Endodermal cell (in vitro differentiated cells): ENCODE results near the gene MB21D2. TPM values are rescaled to one million over a fixed set of nuclear protein-coding genes. Genes with fewer than 3 reads are reported as not detected.

Experiments
- DNase-seq: peaks from one replicate; pipeline ENCODE4 v3.0.0-alpha.2; 2017
- H3K27ac ChIP-seq: 2 replicates; pipeline ENCODE4 v1.5.1; 2013; ENCODE audit warnings: mild to moderate bottlenecking, low read depth, low read length, moderate library complexity
- H3K27me3 ChIP-seq: 2 replicates; pipeline ENCODE4 v1.6.1; 2013; ENCODE audit warnings: mild to moderate bottlenecking, low read length, moderate library complexity; ENCODE audit not compliant: insufficient read depth, control insufficient read depth, poor library complexity, severe bottlenecking
- H3K36me3 ChIP-seq: 2 replicates; pipeline ENCODE4 v1.7.0; 2013; ENCODE audit warnings: mild to moderate bottlenecking, low read length, moderate library complexity; ENCODE audit not compliant: control insufficient read depth, insufficient read depth
- H3K4me1 ChIP-seq: one replicate; pipeline ENCODE4 v1.7.0; 2013; ENCODE audit warnings: low read length; ENCODE audit not compliant: control insufficient read depth, insufficient read depth
- H3K4me3 ChIP-seq: 2 replicates; pipeline ENCODE4 v1.5.1; 2013; ENCODE audit warnings: mild to moderate bottlenecking, low read length, moderate library complexity
- H3K9ac ChIP-seq: 2 replicates; pipeline ENCODE4 v1.6.1; 2013; ENCODE audit warnings: mild to moderate bottlenecking, low read length, moderate library complexity; ENCODE audit not compliant: poor library complexity, severe bottlenecking; ENCODE audit errors: extremely low read depth
- H3K9me3 ChIP-seq: 2 replicates; pipeline ENCODE4 v1.6.1; 2013; ENCODE audit warnings: mild to moderate bottlenecking, low read length, moderate library complexity; ENCODE audit not compliant: control insufficient read depth
- H3K27ac Mint-ChIP-seq: 2 replicates; pipeline ENCODE4 v1.8.0; 2020; ENCODE audit warnings: mixed read lengths
- H3K27me3 Mint-ChIP-seq: 2 replicates; pipeline ENCODE4 v1.8.0; 2021; ENCODE audit warnings: mild to moderate bottlenecking, mixed read lengths; ENCODE audit not compliant: insufficient read depth
- H3K36me3 Mint-ChIP-seq: 2 replicates; pipeline ENCODE4 v1.8.0; 2020; ENCODE audit warnings: low read depth, mixed read lengths
- H3K4me1 Mint-ChIP-seq: 2 replicates; pipeline ENCODE4 v1.8.0; 2020; ENCODE audit warnings: mixed read lengths
- H3K4me3 Mint-ChIP-seq: 2 replicates; pipeline ENCODE4 v1.8.0; 2020; ENCODE audit warnings: mild to moderate bottlenecking, moderate library complexity, mixed read lengths
- H3K9me3 Mint-ChIP-seq: 2 replicates; pipeline ENCODE4 v1.8.0; 2020; ENCODE audit warnings: mild to moderate bottlenecking, mixed read lengths
- CTCF ChIP-seq: fragments of 200-600 bp; sonication (generic); conservative IDR thresholded peaks from 2 replicates; pipeline ENCODE4 v1.5.0; 2021; ENCODE audit warnings: antibody characterized with exemption, mild to moderate bottlenecking
- WGBS, 2 experiments: methylation state at CpG; one replicate each; pipeline versions ENCODE4 v1.1.5 to v1.1.7; 2013; ENCODE audit warnings: missing lambda C conversion rate in 2 of 2, mixed read lengths in 1 of 2; ENCODE audit not compliant: insufficient coverage in 1 of 2, insufficient read length in 1 of 2; 5-methylcytosine and 5-hydroxymethylcytosine counted together
- total RNA-seq, 2 donors: library from RNA; stranded (reverse); fragmentation: NEBNext Ultra II Directional in 1 of 2; extraction: Animal tissue kit (Norgen Biotek cat#: 25700) in 1 of 2; gene quantifications; 2 replicates in 1 of 2; 3 replicates in 1 of 2; pipeline ENCODE4 v1.2.1, GENCODE V29; 2021

Gene MB21D2
- total RNA-seq, 2 donors from 2014 or later, result 5.7 to 6.9 TPM

GRCh38 chr3:192892981-192893700 is 24.5 kb downstream of the MB21D2 start:
- H3K4me3 Mint-ChIP-seq, result no peak overlapping the region
- peak; percentile 83 for DNase-seq
- no peaks in the 10 kb centered on the region for H3K36me3 ChIP-seq
- H3K27ac ChIP-seq, result no peak overlapping the region
- H3K27me3 ChIP-seq, result peaks cover 66% of the 10 kb centered on the region
- 40 to 41% methylated on average over 7 to 13 of the region's 13 CpGs for WGBS, 2 experiments
- peak overlapping the region; percentile 21 for H3K27ac Mint-ChIP-seq
- H3K9me3 Mint-ChIP-seq, result no peaks in the 10 kb centered on the region
- peaks cover 31% of the 10 kb centered on the region for H3K4me1 Mint-ChIP-seq
- peaks cover 79% of the 10 kb centered on the region for H3K27me3 Mint-ChIP-seq
- H3K4me1 ChIP-seq, result peaks cover 7% of the 10 kb centered on the region
- no peak overlapping the region for H3K4me3 ChIP-seq
- no peak overlapping the region for H3K9ac ChIP-seq
- no peaks in the 10 kb centered on the region for H3K36me3 Mint-ChIP-seq
- no peaks in the 10 kb centered on the region for H3K9me3 ChIP-seq
- TF ChIP-seq CTCF, result no peak

GRCh38 chr3:192890347-192891335 is 27.0 kb downstream of the MB21D2 start:
- Histone ChIP-seq H3K4me3 (no peak overlapping the region), H3K9ac (no peak overlapping the region), H3K4me1 (peaks cover 7% of the 10 kb centered on the region), H3K27ac (no peak overlapping the region), H3K36me3 (no peaks in the 10 kb centered on the region), H3K27me3 (peaks cover 42% of the 10 kb centered on the region), H3K9me3 (no peaks in the 10 kb centered on the region)
- no peak for DNase-seq
- no peak for TF ChIP-seq CTCF
- Mint-ChIP-seq H3K27me3 (peaks cover 62% of the 10 kb centered on the region), H3K4me3 (no peak overlapping the region), H3K36me3 (no peaks in the 10 kb centered on the region), H3K9me3 (no peaks in the 10 kb centered on the region), H3K4me1 (peaks cover 34% of the 10 kb centered on the region), H3K27ac (no peak overlapping the region)
- 89 to 96% methylated on average over 5 to 12 of the region's 13 CpGs for WGBS, 2 experiments

- peak overlapping the region; percentile 5 for H3K27ac Mint-ChIP-seq
Observed at GRCh38 chr3:192889679-192890078, 28.0 kb downstream of the MB21D2 start.

More at GRCh38 chr3:192889679-192890078, 28.0 kb downstream of the MB21D2 start:
- Histone ChIP-seq H3K9ac (no peak overlapping the region), H3K27me3 (peaks cover 35% of the 10 kb centered on the region), H3K9me3 (no peaks in the 10 kb centered on the region), H3K36me3 (no peaks in the 10 kb centered on the region), H3K4me1 (peaks cover 7% of the 10 kb centered on the region), H3K4me3 (no peak overlapping the region), H3K27ac (no peak overlapping the region)
- no peak for TF ChIP-seq CTCF
- Mint-ChIP-seq H3K9me3 (no peaks in the 10 kb centered on the region), H3K27me3 (peaks cover 52% of the 10 kb centered on the region), H3K36me3 (no peaks in the 10 kb centered on the region), H3K4me1 (peaks cover 36% of the 10 kb centered on the region), H3K4me3 (no peak overlapping the region)
- DNase-seq, result no peak
- 67 to 82% methylated on average over 1 to 3 of the region's 3 CpGs for WGBS, 2 experiments
